Adrenal gland (tissue), 5 donors: ENCODE results near the gene NAT8L.

Experiments used
- POLR2A ChIP-seq, 2 donors: fragments of 450-650 bp; IDR thresholded peaks; one replicate each; pipeline ENCODE4 v1.6.1; 2017; ENCODE audit warnings: antibody characterized with exemption in 2 of 2, mild to moderate bottlenecking in 2 of 2, moderate library complexity in 1 of 2
- TF ChIP-seq, protein P1 (sequence below), 6 experiments: fragments of 450-650 bp in 4 of 6; fragments of 200-600 bp in 2 of 6; sonication (generic) in 1 of 6; IDR thresholded peaks; 1 replicate in 5 of 6; 2 replicates in 1 of 6; pipeline versions ENCODE4 v1.5.1 to v1.8.0; 2016 to 2021; ENCODE audit warnings: antibody characterized with exemption in 6 of 6, mild to moderate bottlenecking in 2 of 6, moderate library complexity in 1 of 6
- donor health status: DM: no; HTN: no; CAD: no.

DNA sequence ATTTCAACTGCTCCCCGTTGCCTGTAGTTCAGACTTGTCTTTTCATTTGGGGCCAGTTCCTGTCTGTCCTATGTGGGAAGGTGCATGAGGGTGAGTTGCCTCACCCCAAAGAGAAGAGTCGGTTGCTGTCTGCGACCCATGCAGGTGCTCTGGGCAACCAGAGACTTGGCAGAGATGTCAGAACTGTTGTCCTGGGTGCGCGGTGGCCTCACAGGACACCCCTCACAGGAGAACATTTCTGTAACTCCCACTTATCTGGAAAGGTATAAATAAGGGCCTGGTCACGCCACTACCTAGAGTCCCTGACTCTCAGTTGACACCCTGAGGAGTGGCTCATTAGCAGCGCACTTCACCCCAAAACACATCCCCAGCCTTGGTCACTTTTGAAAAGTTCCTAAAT lies 9.7 kb upstream of the NAT8L start:
- TF ChIP-seq, protein P1, sequence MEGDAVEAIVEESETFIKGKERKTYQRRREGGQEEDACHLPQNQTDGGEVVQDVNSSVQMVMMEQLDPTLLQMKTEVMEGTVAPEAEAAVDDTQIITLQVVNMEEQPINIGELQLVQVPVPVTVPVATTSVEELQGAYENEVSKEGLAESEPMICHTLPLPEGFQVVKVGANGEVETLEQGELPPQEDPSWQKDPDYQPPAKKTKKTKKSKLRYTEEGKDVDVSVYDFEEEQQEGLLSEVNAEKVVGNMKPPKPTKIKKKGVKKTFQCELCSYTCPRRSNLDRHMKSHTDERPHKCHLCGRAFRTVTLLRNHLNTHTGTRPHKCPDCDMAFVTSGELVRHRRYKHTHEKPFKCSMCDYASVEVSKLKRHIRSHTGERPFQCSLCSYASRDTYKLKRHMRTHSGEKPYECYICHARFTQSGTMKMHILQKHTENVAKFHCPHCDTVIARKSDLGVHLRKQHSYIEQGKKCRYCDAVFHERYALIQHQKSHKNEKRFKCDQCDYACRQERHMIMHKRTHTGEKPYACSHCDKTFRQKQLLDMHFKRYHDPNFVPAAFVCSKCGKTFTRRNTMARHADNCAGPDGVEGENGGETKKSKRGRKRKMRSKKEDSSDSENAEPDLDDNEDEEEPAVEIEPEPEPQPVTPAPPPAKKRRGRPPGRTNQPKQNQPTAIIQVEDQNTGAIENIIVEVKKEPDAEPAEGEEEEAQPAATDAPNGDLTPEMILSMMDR (IDR thresholded peaks at IDR 0.05), result no peak
- no peak for TF ChIP-seq POLR2A (IDR thresholded peaks at IDR 0.05)
